Smooth muscle cell (in vitro differentiated cells): Measurements from ENCODE around the gene GUCY1A2. TPM values are rescaled to one million over a fixed set of nuclear protein-coding genes. Genes with fewer than 3 reads are reported as not detected.

ENCODE experiments used
- DNase-seq: peaks from one replicate; lab custom pipeline; 2025; ENCODE audit not compliant: unreplicated experiment; lab: John Stamatoyannopoulos, UW
- H2AFZ ChIP-seq: fragments of 200-600 bp; sonication (generic); 2 replicates; pipeline ENCODE4 v1.6.0; 2016; ENCODE audit warnings: antibody characterized with exemption, low read depth, mild to moderate bottlenecking
- H3F3A ChIP-seq: fragments of 200-600 bp; sonication (generic); 2 replicates; pipeline ENCODE4 v1.6.0; 2017; ENCODE audit warnings: antibody characterized with exemption, low read depth
- H3K27ac ChIP-seq: fragments of 200-600 bp; sonication (generic); 2 replicates; pipeline ENCODE4 v1.5.1; 2016; ENCODE audit warnings: low read depth, mild to moderate bottlenecking
- H3K27me3 ChIP-seq: fragments of 200-600 bp; sonication (generic); 2 replicates; pipeline ENCODE4 v1.6.1; 2016; ENCODE audit warnings: low read depth, mild to moderate bottlenecking
- H3K36me3 ChIP-seq: fragments of 200-600 bp; sonication (generic); 2 replicates; pipeline ENCODE4 v1.5.1; 2016; ENCODE audit warnings: low read depth
- H3K4me1 ChIP-seq: fragments of 200-600 bp; sonication (generic); 2 replicates; pipeline ENCODE4 v1.5.1; 2016; ENCODE audit warnings: low read depth
- H3K4me2 ChIP-seq: fragments of 200-600 bp; sonication (generic); 2 replicates; pipeline ENCODE4 v1.6.0; 2016; ENCODE audit warnings: mild to moderate bottlenecking
- H3K4me3 ChIP-seq: fragments of 200-600 bp; sonication (generic); 2 replicates; pipeline ENCODE4 v1.5.1; 2016; ENCODE audit warnings: mild to moderate bottlenecking
- H3K79me2 ChIP-seq: fragments of 200-600 bp; sonication (generic); 2 replicates; pipeline ENCODE4 v1.6.0; 2016; ENCODE audit warnings: low read depth, mild to moderate bottlenecking
- H3K9ac ChIP-seq: fragments of 200-600 bp; sonication (generic); 2 replicates; pipeline ENCODE4 v1.6.0; 2016; ENCODE audit warnings: low read depth
- H3K9me3 ChIP-seq: fragments of 200-600 bp; sonication (generic); replicated peaks from 2 replicates; pipeline ENCODE4 v1.5.1; 2016; ENCODE audit warnings: low read depth
- H4K20me1 ChIP-seq: fragments of 200-600 bp; sonication (generic); 2 replicates; pipeline ENCODE4 v1.6.0; 2016; ENCODE audit warnings: low read depth
- CTCF ChIP-seq: fragments of 200-600 bp; sonication (generic); IDR thresholded peaks from 2 replicates; pipeline ENCODE4 v1.5.1; 2017; ENCODE audit warnings: borderline replicate concordance, mild to moderate bottlenecking, antibody characterized with exemption; ENCODE audit not compliant: insufficient read depth, poor library complexity, severe bottlenecking
- WGBS: methylation state at CpG from one replicate; pipeline ENCODE4 v1.1.7; 2016; ENCODE audit warnings: low lambda C conversion rate; 5-methylcytosine and 5-hydroxymethylcytosine counted together
- polyA plus RNA-seq: library from polyadenylated mRNA; unstranded; fragments of >200 nt; fragmentation: Nextera tagmentation; extraction: Ambion mirVana; gene quantifications from 2 replicates; pipeline ENCODE4 v1.2.1, GENCODE V29; 2016
- total RNA-seq: library from RNA; depleted of rRNA; stranded (reverse); fragments of >200 nt; gene quantifications from 2 replicates; pipeline ENCODE4 v1.2.3, GENCODE V29; 2014

The GUCY1A2 gene
- total and polyA plus RNA-seq, 2 experiments from 2014 or later, result 0.08 to 1.1 TPM

- DNase-seq, result no peak
- no peak overlapping the region for H3K4me3 ChIP-seq
- H3K27me3 ChIP-seq, result no peaks in the 10 kb centered on the region
- no peaks in the 10 kb centered on the region for H3K9me3 ChIP-seq
- no peak overlapping the region for H2AFZ ChIP-seq
- peak overlapping the region; percentile 65 for H3K27ac ChIP-seq
- WGBS, result 75% methylated on average over 4 of the region's 4 CpGs
- no peak for TF ChIP-seq CTCF
- peak overlapping the region; percentile 41 for H3K4me2 ChIP-seq
- H3K36me3 ChIP-seq, result no peaks in the 10 kb centered on the region
- H4K20me1 ChIP-seq, result no peaks in the 10 kb centered on the region
- peak overlapping the region; percentile 21 for H3K9ac ChIP-seq
- H3K4me1 ChIP-seq, result no peaks in the 10 kb centered on the region
- H3F3A ChIP-seq, result no peaks in the 10 kb centered on the region
- H3K79me2 ChIP-seq, result no peaks in the 10 kb centered on the region
These were observed 20.0 kb downstream of the GUCY1A2 start for GRCh38 chr11:106998116-106998915.

- no peaks in the 10 kb centered on the region for H3F3A ChIP-seq
- H3K36me3 ChIP-seq, result no peaks in the 10 kb centered on the region
- no peak for DNase-seq
- H3K27ac ChIP-seq, result no peak overlapping the region
- 86% methylated on average over 3 of the region's 3 CpGs for WGBS
- H3K79me2 ChIP-seq, result no peaks in the 10 kb centered on the region
- no peaks in the 10 kb centered on the region for H4K20me1 ChIP-seq
- H3K4me2 ChIP-seq, result no peak overlapping the region
- H3K27me3 ChIP-seq, result no peaks in the 10 kb centered on the region
- no peak overlapping the region for H2AFZ ChIP-seq
- H3K4me3 ChIP-seq, result no peak overlapping the region
- no peak for TF ChIP-seq CTCF
- no peaks in the 10 kb centered on the region for H3K4me1 ChIP-seq
- H3K9ac ChIP-seq, result no peak overlapping the region
- H3K9me3 ChIP-seq, result no peaks in the 10 kb centered on the region
These were observed 21.0 kb downstream of the GUCY1A2 start for GRCh38 chr11:106997227-106997626.

GRCh38 chr11:106996691-106997090, 21.6 kb downstream of the GUCY1A2 start:
- no peak for TF ChIP-seq CTCF
- WGBS, result 82% methylated on average over 3 of the region's 3 CpGs

GRCh38 chr11:106990331-106990730, 27.9 kb downstream of the GUCY1A2 start:
- H3K4me3 ChIP-seq, result no peak overlapping the region
- no peak for DNase-seq

More at GRCh38 chr11:106996691-106997090, 21.6 kb downstream of the GUCY1A2 start:
- Histone ChIP-seq H3K9me3 (no peaks in the 10 kb centered on the region), H3K36me3 (no peaks in the 10 kb centered on the region), H2AFZ (no peak overlapping the region), H4K20me1 (no peaks in the 10 kb centered on the region), H3K4me3 (no peak overlapping the region), H3F3A (no peaks in the 10 kb centered on the region), H3K4me1 (no peaks in the 10 kb centered on the region), H3K27ac (no peak overlapping the region), H3K27me3 (no peaks in the 10 kb centered on the region), H3K9ac (no peak overlapping the region), H3K4me2 (no peak overlapping the region), H3K79me2 (no peaks in the 10 kb centered on the region)
- DNase-seq, result no peak

More at GRCh38 chr11:106990331-106990730, 27.9 kb downstream of the GUCY1A2 start:
- Histone ChIP-seq H2AFZ (peak overlapping the region; percentile 41), H3K9me3 (no peaks in the 10 kb centered on the region), H3K36me3 (no peaks in the 10 kb centered on the region), H3K9ac (no peak overlapping the region), H3K27ac (peak overlapping the region; percentile 86), H3K27me3 (no peaks in the 10 kb centered on the region), H3K4me1 (peaks cover 10% of the 10 kb centered on the region), H3K4me2 (peak overlapping the region; percentile 35), H3K79me2 (no peaks in the 10 kb centered on the region), H3F3A (peaks cover 33% of the 10 kb centered on the region), H4K20me1 (no peaks in the 10 kb centered on the region)
- 53% methylated on average over 10 of the region's 10 CpGs for WGBS
- TF ChIP-seq CTCF, result no peak
